ENCODE data around the gene GPR39. TPM values are rescaled to one million over a fixed set of nuclear protein-coding genes. Genes with fewer than 3 reads are reported as not detected.
A peak's percentile ranks its signal among the peaks of the same experiment; 100 is the strongest.

Gene GPR39
- total RNA-seq, 1 donor from 2014 or later: not detected

GRCh38 chr2:132638313-132639040, 221.9 kb downstream of the GPR39 start:
- no peak for DNase-seq (ENCODE audit: low read depth in 2 of 2)

- no peak for DNase-seq (ENCODE audit: low read depth in 2 of 2)
These were observed 223.5 kb downstream of the GPR39 start for GRCh38 chr2:132640116-132640515.

GRCh38 chr2:132641819-132642218, 225.2 kb downstream of the GPR39 start:
- no peak for DNase-seq (ENCODE audit: low read depth in 2 of 2)

GRCh38 chr2:132642415-132642814, 225.8 kb downstream of the GPR39 start:
- no peak for DNase-seq (ENCODE audit: low read depth in 2 of 2)

GRCh38 chr2:132645176-132645575, 228.6 kb downstream of the GPR39 start:
- DNase-seq (ENCODE audit: low read depth in 2 of 2): no peak

- no peak for DNase-seq (ENCODE audit: low read depth in 2 of 2)
These were observed 229.3 kb downstream of the GPR39 start for GRCh38 chr2:132645722-132646539.

GRCh38 chr2:132646540-132647108, 230.0 kb downstream of the GPR39 start:
- no peak for DNase-seq (ENCODE audit: low read depth in 2 of 2)

GRCh38 chr2:132651115-132652045, 234.8 kb downstream of the GPR39 start:
- DNase-seq (ENCODE audit: low read depth in 2 of 2): no peak

- no peak for DNase-seq (ENCODE audit: low read depth in 2 of 2)
These were observed 235.9 kb downstream of the GPR39 start for GRCh38 chr2:132652474-132652873.

GRCh38 chr2:132654335-132654734, 237.7 kb downstream of the GPR39 start:
- DNase-seq (ENCODE audit: low read depth in 2 of 2): no peak

- DNase-seq (ENCODE audit: low read depth in 2 of 2): no peak
These were observed 238.4 kb downstream of the GPR39 start for GRCh38 chr2:132654968-132655367.

- DNase-seq (ENCODE audit: low read depth in 2 of 2): no peak
These were observed 239.8 kb downstream of the GPR39 start for GRCh38 chr2:132656266-132656975.

GRCh38 chr2:132659331-132659730, 242.7 kb downstream of the GPR39 start:
- DNase-seq (ENCODE audit: low read depth in 2 of 2): no peak

GRCh38 chr2:132662732-132663131, 246.1 kb downstream of the GPR39 start:
- DNase-seq (ENCODE audit: low read depth in 2 of 2): peak in 1 of 2 donors; percentile 6

- no peak for DNase-seq (ENCODE audit: low read depth in 2 of 2)
These were observed 247.5 kb downstream of the GPR39 start for GRCh38 chr2:132664096-132664495.

GRCh38 chr2:132665401-132666140, 249.0 kb downstream of the GPR39 start:
- no peak for DNase-seq (ENCODE audit: low read depth in 2 of 2)

- no peak for DNase-seq (ENCODE audit: low read depth in 2 of 2)
These were observed 251.1 kb downstream of the GPR39 start for GRCh38 chr2:132667706-132668105.

- DNase-seq (ENCODE audit: low read depth in 2 of 2): peak in 1 of 2 donors; percentile 23
These were observed 251.7 kb downstream of the GPR39 start for GRCh38 chr2:132668189-132668823.

All from dermis microvascular lymphatic vessel endothelial cell (primary cell).